Left renal cortex interstitium (tissue), 4 donors: ENCODE results near the gene GTF2A1. TPM values are rescaled to one million over a fixed set of nuclear protein-coding genes. Genes with fewer than 3 reads are reported as not detected.
A peak's percentile ranks its signal among the peaks of the same experiment; 100 is the strongest.

ENCODE experiments used
- DNase-seq, 4 donors: peaks; one replicate each; pipeline ENCODE4 v3.0.0-alpha.2; 2013; ENCODE audit warnings: low read depth in 4 of 4, low spot score in 2 of 4, missing footprints in 1 of 4
- polyA plus RNA-seq, 4 donors: library from polyadenylated mRNA; unstranded; fragments of 120-200 nt; gene quantifications; one replicate each; pipeline ENCODE4 v1.2.1, GENCODE V29; 2013; ENCODE audit not compliant: insufficient read length in 4 of 4

GTF2A1 gene
- polyA plus RNA-seq, 4 donors, result 34.7 to 40.7 (median 37.6) TPM

GRCh38 chr14:81187832-81188522 is 32.8 kb downstream of the GTF2A1 start:
- no peak for DNase-seq

- DNase-seq, result no peak
These were observed 41.1 kb downstream of the GTF2A1 start for GRCh38 chr14:81179631-81180030.

- DNase-seq, result no peak
These were observed 42.7 kb downstream of the GTF2A1 start for GRCh38 chr14:81178063-81178462.

GRCh38 chr14:81177225-81177624 is 43.5 kb downstream of the GTF2A1 start:
- no peak for DNase-seq

DNA sequence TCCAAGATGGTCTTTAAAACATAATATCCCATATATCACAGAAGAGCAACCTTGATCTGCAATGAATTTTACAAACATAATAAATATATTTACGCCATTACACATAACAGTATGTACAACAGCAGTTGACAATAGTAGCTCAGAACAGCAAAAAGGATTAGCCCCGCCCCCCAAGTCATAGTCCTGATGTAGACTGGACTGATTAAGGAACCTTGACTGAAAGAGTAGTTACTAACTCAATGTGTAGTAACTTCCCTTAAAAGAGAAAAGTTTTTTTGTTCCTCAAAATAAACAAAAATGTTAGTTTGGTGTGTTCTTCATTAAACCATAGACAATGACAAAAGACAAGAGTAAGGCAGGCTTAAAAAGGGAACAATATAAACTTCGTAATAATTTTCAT is 44.5 kb downstream of the GTF2A1 start:
- DNase-seq, result no peak

GRCh38 chr14:81172881-81173280 is 47.9 kb downstream of the GTF2A1 start:
- DNase-seq, result no peak

DNA sequence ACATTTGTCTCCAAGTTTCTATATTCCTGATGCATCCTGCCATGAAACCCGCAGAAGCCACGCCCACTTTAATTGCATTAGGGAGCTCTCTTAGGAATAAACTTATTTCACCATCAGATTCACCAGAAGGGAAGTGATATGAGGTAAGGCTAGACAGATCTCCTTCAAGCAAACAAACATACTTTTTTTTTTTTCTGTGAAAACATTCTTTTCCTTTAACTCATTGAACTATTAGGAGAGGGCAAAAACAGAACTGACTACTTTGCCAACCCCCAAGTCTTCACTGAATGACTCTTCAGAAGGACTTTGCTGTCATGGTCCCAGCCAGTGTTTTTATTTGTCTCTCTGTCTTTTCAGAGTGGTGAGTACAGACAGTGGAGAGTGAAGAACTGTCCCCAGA is 48.4 kb downstream of the GTF2A1 start:
- no peak for DNase-seq

- no peak for DNase-seq
These were observed 49.9 kb downstream of the GTF2A1 start for GRCh38 chr14:81170829-81171195.

- DNase-seq, result peak; percentile 78 to 93 (median 86)
These were observed 50.5 kb downstream of the GTF2A1 start for GRCh38 chr14:81170104-81170828.

- peak in 2 of 4 donors; percentile 16 to 25 for DNase-seq
These were observed 51.1 kb downstream of the GTF2A1 start for GRCh38 chr14:81169711-81170103.

DNA sequence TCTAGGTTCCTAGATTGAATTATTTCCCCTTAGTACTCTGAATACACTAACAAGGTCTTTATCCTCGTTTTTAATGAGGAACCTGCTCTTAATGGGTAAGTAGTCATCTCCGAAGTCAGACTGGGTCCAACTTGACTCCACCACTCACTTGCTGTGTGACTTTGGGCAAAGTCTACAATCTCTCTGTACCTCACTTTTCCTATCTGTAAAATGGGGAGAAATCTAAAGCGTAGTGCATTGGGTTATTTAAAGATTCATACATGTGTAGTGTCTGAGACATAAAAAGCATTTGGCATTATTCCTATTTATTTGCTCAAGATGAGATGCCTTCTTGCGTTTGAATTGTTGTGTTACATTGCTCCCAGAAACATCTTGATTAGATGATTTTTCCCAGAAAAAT is 51.5 kb downstream of the GTF2A1 start:
- no peak for DNase-seq

- no peak for DNase-seq
These were observed 54.6 kb downstream of the GTF2A1 start for GRCh38 chr14:81166121-81166520.

DNA sequence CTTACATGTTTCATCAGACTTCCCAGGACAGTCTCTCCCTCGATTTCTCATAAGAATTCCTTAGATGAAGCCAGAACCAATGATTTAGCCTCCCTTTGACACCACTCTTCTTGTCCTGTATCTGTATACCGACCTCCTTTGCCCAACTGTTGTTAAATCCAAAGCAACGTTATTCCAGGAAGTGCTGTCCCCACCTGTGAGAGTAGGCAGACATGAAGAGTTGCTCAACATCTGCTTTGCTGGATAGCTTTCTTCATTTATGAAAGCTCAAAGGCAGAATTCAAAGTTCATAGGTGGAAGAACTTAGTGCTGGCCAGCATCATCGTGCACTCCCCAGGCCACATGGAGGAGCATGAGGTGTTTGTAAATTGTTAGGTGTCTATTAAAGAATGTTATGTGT is 55.6 kb downstream of the GTF2A1 start:
- DNase-seq, result no peak

GRCh38 chr14:81164167-81164774 is 56.5 kb downstream of the GTF2A1 start:
- DNase-seq, result peak in 1 of 4 donors; percentile 5

DNA sequence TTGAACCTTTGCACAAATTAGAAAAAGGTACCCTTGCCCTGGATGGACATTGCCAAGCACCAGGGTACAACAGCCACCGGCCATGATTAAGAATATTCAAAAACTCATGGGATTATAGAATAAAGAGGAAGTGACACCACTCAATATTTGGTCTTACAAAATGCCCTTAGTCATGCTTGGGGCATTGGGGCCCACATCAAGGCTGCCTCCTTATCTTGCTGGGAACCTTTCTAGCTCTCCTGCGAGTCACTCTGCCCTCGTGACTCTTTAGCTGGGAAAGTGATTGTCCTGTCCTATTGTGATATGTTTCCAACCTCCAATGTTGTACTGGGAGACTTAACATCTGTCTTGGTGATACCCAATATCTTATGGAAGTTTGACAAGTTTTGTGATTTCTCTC is 57.8 kb downstream of the GTF2A1 start:
- no peak for DNase-seq

GRCh38 chr14:81161749-81162148 is 59.0 kb downstream of the GTF2A1 start:
- DNase-seq, result no peak

- DNase-seq, result no peak
These were observed 59.7 kb downstream of the GTF2A1 start for GRCh38 chr14:81161088-81161487.

GRCh38 chr14:81157431-81157830 is 63.3 kb downstream of the GTF2A1 start:
- no peak for DNase-seq

GRCh38 chr14:81153187-81153586 is 67.6 kb downstream of the GTF2A1 start:
- DNase-seq, result no peak

GRCh38 chr14:81148635-81149034 is 72.1 kb downstream of the GTF2A1 start:
- no peak for DNase-seq

DNA sequence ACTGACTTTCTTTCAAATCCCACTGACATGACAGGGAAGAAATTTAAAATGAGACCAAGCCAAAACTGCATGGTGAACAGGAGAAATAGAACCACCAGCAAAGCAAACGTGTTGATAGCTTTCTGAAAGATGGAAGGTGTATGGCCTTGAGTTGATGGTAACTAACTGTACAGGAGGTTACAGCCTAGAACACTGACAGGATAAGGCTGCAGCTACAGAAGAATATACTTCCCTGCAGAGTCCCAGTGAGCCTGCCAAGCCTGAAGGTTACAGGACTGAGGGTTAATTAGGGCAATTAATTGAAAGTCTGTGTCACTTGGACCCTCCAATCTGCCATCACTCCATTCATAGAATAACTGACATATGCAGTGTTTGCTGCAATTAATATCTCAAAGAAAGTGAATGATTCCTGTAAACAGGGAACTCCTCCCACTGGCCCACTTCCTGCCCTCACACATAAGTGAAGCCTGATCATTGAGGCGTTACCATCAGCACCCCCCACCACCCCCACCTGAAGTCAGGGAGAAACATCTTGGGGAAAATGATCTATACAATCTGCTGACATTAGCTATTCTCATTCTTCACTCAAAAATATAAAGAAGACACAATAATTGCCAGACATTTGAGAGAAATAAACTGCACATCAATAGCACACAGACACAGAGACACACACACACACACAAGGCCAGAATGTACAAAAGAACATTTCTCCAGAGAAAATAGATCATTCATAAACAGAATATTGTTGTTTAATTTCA is 73.4 kb downstream of the GTF2A1 start:
- DNase-seq, result no peak
